CD14-positive monocyte (primary cell): ENCODE results near the gene NRIP2. TPM values are rescaled to one million over a fixed set of nuclear protein-coding genes. Genes with fewer than 3 reads are reported as not detected.

Experiments
- DNase-seq, 3 donors: peaks; one replicate each; pipeline ENCODE4 v3.0.0-alpha.2; 2011 to 2022
- H2AFZ ChIP-seq: 2 replicates; pipeline ENCODE4 v1.6.0; 2012; ENCODE audit warnings: mild to moderate bottlenecking, low read depth, low read length, inconsistent platforms; ENCODE audit not compliant: insufficient read depth, poor library complexity, severe bottlenecking
- H3K27ac ChIP-seq, 2 donors: 1 replicate in 1 of 2; 2 replicates in 1 of 2; pipeline ENCODE4 v1.5.1; 2012 to 2013; ENCODE audit warnings: low read length in 2 of 2, control low read depth in 1 of 2, inconsistent platforms in 1 of 2, low read depth in 1 of 2, mild to moderate bottlenecking in 1 of 2
- H3K27me3 ChIP-seq, 2 donors: one replicate each; pipeline versions ENCODE4 v1.6.0 to v1.6.1; 2011 to 2013; ENCODE audit warnings: low read length in 2 of 2; ENCODE audit not compliant: control insufficient read depth in 2 of 2, insufficient read depth in 2 of 2
- H3K36me3 ChIP-seq, 2 donors: replicated peaks in 1 of 2; 1 replicate in 1 of 2; 2 replicates in 1 of 2; pipeline versions ENCODE4 v1.5.1 to v1.6.1; 2012 to 2013; ENCODE audit warnings: low read length in 2 of 2, control low read depth in 1 of 2, inconsistent platforms in 1 of 2, mild to moderate bottlenecking in 1 of 2; ENCODE audit not compliant: insufficient read depth in 2 of 2, control insufficient read depth in 1 of 2
- H3K4me1 ChIP-seq, 2 donors: 1 replicate in 1 of 2; 2 replicates in 1 of 2; pipeline versions ENCODE4 v1.5.1 to v1.6.1; 2012 to 2013; ENCODE audit warnings: low read length in 2 of 2, control low read depth in 1 of 2, inconsistent platforms in 1 of 2, mild to moderate bottlenecking in 1 of 2, moderate library complexity in 1 of 2; ENCODE audit not compliant: insufficient read depth in 2 of 2, control insufficient read depth in 1 of 2
- H3K4me2 ChIP-seq: replicated peaks from 2 replicates; pipeline ENCODE3; 2012; ENCODE audit warnings: low read length, moderate library complexity, mild to moderate bottlenecking; ENCODE audit not compliant: poor library complexity, severe bottlenecking; ENCODE audit errors: extremely low read depth
- H3K4me3 ChIP-seq, 3 experiments: fragments of 200-600 bp in 1 of 3; sonication (generic) in 1 of 3; replicated peaks in 1 of 3; 1 replicate in 2 of 3; 2 replicates in 1 of 3; pipeline ENCODE4 v1.5.1; 2011 to 2013; ENCODE audit warnings: low read length in 3 of 3, mild to moderate bottlenecking in 3 of 3, control low read depth in 2 of 3, low read depth in 2 of 3, inconsistent platforms in 1 of 3, moderate library complexity in 1 of 3
- H3K79me2 ChIP-seq: 2 replicates; pipeline ENCODE4 v1.6.0; 2012; ENCODE audit warnings: mild to moderate bottlenecking, control low read depth, inconsistent platforms, low read length, moderate library complexity; ENCODE audit not compliant: insufficient read depth
- H3K9ac ChIP-seq: 2 replicates; pipeline ENCODE4 v1.6.0; 2017; ENCODE audit warnings: low read length, mild to moderate bottlenecking; ENCODE audit not compliant: insufficient read depth, poor library complexity, severe bottlenecking
- H3K9me3 ChIP-seq, 2 donors: replicated peaks in 1 of 2; 1 replicate in 1 of 2; 2 replicates in 1 of 2; pipeline versions ENCODE4 v1.5.1 to v1.6.1; 2012 to 2013; ENCODE audit warnings: low read length in 2 of 2, control low read depth in 1 of 2; ENCODE audit not compliant: control insufficient read depth in 1 of 2, insufficient read depth in 1 of 2
- H4K20me1 ChIP-seq: 2 replicates; pipeline ENCODE4 v1.6.0; 2012; ENCODE audit warnings: mild to moderate bottlenecking, low read length, control low read depth, moderate library complexity; ENCODE audit not compliant: insufficient read depth
- H3K27ac Mint-ChIP-seq, 7 donors: one replicate each; pipeline ENCODE4 v1.8.0; 2020; ENCODE audit warnings: mild to moderate bottlenecking in 7 of 7, mixed read lengths in 7 of 7, moderate library complexity in 6 of 7, inconsistent platforms in 2 of 7
- H3K27me3 Mint-ChIP-seq, 3 donors: one replicate each; pipeline ENCODE4 v1.8.0; 2021 to 2022; ENCODE audit warnings: low read depth in 3 of 3, mild to moderate bottlenecking in 3 of 3, mixed read lengths in 3 of 3, moderate library complexity in 3 of 3, inconsistent platforms in 1 of 3
- H3K36me3 Mint-ChIP-seq, 2 donors: one replicate each; pipeline ENCODE4 v1.8.0; 2020; ENCODE audit warnings: mixed read lengths in 2 of 2, inconsistent platforms in 1 of 2, mild to moderate bottlenecking in 1 of 2
- H3K4me1 Mint-ChIP-seq: one replicate; pipeline ENCODE4 v1.8.0; 2020; ENCODE audit warnings: mild to moderate bottlenecking, mixed read lengths
- H3K4me3 Mint-ChIP-seq, 2 donors: one replicate each; pipeline ENCODE4 v1.8.0; 2020; ENCODE audit warnings: mild to moderate bottlenecking in 2 of 2, mixed read lengths in 2 of 2, moderate library complexity in 1 of 2
- H3K9me3 Mint-ChIP-seq, 7 donors: one replicate each; pipeline ENCODE4 v1.8.0; 2020 to 2022; ENCODE audit warnings: mixed read lengths in 7 of 7, mild to moderate bottlenecking in 6 of 7, moderate library complexity in 6 of 7, inconsistent platforms in 2 of 7
- WGBS: methylation state at CpG from one replicate; pipeline ENCODE4 v1.1.5; 2013; ENCODE audit warnings: missing lambda C conversion rate; ENCODE audit not compliant: insufficient coverage; 5-methylcytosine and 5-hydroxymethylcytosine counted together
- intact Hi-C, 2 donors: fragments of 100-400 bp; cut with micrococcal nuclease; formaldehyde crosslinking; loops; one replicate each; pipeline versions ENCODE4 v1.15.0 to v1.15.1; 2023
- polyA plus RNA-seq, 3 donors: library from polyadenylated mRNA; depleted of rRNA in 1 of 3; unstranded in 2 of 3; stranded (reverse) in 1 of 3; fragments of 300-500 nt in 2 of 3; fragments of >200 nt in 1 of 3; fragmentation: Illumina TruSeq in 2 of 3; gene quantifications; 1 replicate in 2 of 3; 2 replicates in 1 of 3; pipeline ENCODE4 v1.2.3, GENCODE V29; 2012 to 2021
- TF ChIP-seq, protein P1 (sequence below): fragments of 200-600 bp; IDR thresholded peaks from one replicate; pipeline ENCODE4 v1.8.0; 2022; ENCODE audit warnings: antibody characterized with exemption, mild to moderate bottlenecking

NRIP2 gene
- polyA plus RNA-seq, 3 donors = 0.19 to 0.24 TPM; not detected in 1

DNA sequence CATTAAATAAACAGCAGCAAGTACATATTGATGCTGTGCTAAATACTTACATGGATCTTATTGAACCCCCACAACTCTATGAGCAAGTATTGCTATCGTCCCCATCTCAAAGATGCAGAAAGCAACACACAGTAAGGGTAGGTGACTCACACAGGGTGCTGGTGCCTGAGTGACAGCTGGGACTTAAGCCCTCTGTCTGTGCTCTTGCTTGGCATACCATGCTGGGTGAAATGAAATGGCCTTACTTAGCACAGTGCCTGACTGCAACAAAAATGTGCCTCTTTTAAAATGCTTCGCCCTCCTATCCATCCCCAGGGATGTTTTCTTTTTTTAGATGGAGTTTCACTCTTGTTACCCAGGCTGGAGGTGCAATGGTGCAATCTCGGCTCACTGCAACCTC lies 21.2 kb upstream of the NRIP2 start:
- H3K9me3 ChIP-seq = no peaks in the 10 kb centered on the region
- H3K4me1 ChIP-seq = no peaks in the 10 kb centered on the region
- no peaks in the 10 kb centered on the region for H4K20me1 ChIP-seq
- no peaks in the 10 kb centered on the region for H3K79me2 ChIP-seq
- 100% methylated on average over 1 of the region's 3 CpGs for WGBS
- H3K4me3 ChIP-seq = no peak overlapping the region
- peaks cover 0 to 2% (median 1%) of the 10 kb centered on the region in 3 donors for H3K27me3 Mint-ChIP-seq
- H3K36me3 ChIP-seq = peaks cover 20 to 39% of the 10 kb centered on the region in 2 donors
- H3K27me3 ChIP-seq = no peaks in the 10 kb centered on the region
- H3K27ac Mint-ChIP-seq = no peak overlapping the region
- intact Hi-C loops = loop anchor here (10.0 kb wide), 3 partner anchors 89 to 189 kb away; no protein-coding TSS in a partner anchor
- DNase-seq = no peak
- H3K4me1 Mint-ChIP-seq = peaks cover 4% of the 10 kb centered on the region
- peaks cover 34 to 53% of the 10 kb centered on the region in 2 donors for H3K36me3 Mint-ChIP-seq
- H3K4me2 ChIP-seq = no peak overlapping the region
- TF ChIP-seq, protein P1, sequence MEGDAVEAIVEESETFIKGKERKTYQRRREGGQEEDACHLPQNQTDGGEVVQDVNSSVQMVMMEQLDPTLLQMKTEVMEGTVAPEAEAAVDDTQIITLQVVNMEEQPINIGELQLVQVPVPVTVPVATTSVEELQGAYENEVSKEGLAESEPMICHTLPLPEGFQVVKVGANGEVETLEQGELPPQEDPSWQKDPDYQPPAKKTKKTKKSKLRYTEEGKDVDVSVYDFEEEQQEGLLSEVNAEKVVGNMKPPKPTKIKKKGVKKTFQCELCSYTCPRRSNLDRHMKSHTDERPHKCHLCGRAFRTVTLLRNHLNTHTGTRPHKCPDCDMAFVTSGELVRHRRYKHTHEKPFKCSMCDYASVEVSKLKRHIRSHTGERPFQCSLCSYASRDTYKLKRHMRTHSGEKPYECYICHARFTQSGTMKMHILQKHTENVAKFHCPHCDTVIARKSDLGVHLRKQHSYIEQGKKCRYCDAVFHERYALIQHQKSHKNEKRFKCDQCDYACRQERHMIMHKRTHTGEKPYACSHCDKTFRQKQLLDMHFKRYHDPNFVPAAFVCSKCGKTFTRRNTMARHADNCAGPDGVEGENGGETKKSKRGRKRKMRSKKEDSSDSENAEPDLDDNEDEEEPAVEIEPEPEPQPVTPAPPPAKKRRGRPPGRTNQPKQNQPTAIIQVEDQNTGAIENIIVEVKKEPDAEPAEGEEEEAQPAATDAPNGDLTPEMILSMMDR = no peak
- peaks cover 0 to 2% (median 0%) of the 10 kb centered on the region in 7 donors for H3K9me3 Mint-ChIP-seq
- H2AFZ ChIP-seq = no peak overlapping the region
- no peak overlapping the region for H3K9ac ChIP-seq
- H3K27ac ChIP-seq = no peak overlapping the region
- no peak overlapping the region for H3K4me3 Mint-ChIP-seq

DNA sequence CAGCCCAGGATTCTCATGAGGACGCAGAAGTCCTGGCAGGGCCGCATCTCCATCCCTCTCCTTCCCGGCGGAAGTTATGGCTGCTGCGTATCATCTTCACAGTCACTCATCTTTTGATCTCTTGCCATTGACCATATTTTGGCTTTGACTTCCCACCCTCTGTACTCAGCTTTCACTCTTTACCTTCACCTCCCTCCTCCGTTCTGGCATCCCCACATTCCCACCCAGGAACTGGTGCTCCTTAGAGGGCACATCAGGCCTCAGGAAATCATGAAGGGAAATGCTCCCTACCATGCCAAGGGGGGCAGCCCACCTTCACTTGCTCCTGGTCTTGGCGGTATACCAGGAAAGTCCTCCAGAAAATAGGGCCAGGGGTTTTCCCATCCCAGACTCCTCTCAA lies 20.7 kb upstream of the NRIP2 start:
- Histone ChIP-seq H3K79me2 (no peaks in the 10 kb centered on the region), H3K9me3 (no peaks in the 10 kb centered on the region), H3K36me3 (peaks cover 20 to 39% of the 10 kb centered on the region in 2 donors), H2AFZ (no peak overlapping the region), H3K27ac (no peak overlapping the region), H3K4me1 (no peaks in the 10 kb centered on the region), H4K20me1 (no peaks in the 10 kb centered on the region), H3K4me2 (no peak overlapping the region), H3K4me3 (no peak overlapping the region), H3K9ac (no peak overlapping the region), H3K27me3 (no peaks in the 10 kb centered on the region)
- no peak overlapping the region for H3K27ac Mint-ChIP-seq
- intact Hi-C loops = loop anchor here (10.0 kb wide), 3 partner anchors 89 to 189 kb away; no protein-coding TSS in a partner anchor
- WGBS = 84% methylated on average over 6 of the region's 7 CpGs
- H3K4me1 Mint-ChIP-seq = peaks cover 4% of the 10 kb centered on the region
- peaks cover 33 to 48% of the 10 kb centered on the region in 2 donors for H3K36me3 Mint-ChIP-seq
- DNase-seq = no peak
- H3K4me3 Mint-ChIP-seq = no peak overlapping the region
- TF ChIP-seq, protein P1 = no peak
- peaks cover 0 to 2% (median 1%) of the 10 kb centered on the region in 3 donors for H3K27me3 Mint-ChIP-seq
- H3K9me3 Mint-ChIP-seq = peaks cover 0 to 2% (median 0%) of the 10 kb centered on the region in 7 donors
